Choroid plexus epithelial cell (primary cell): Measurements from ENCODE around the gene KDM3B.

Experiments used
- DNase-seq: peaks from one replicate; pipeline ENCODE4 v3.0.0-alpha.2; 2010; ENCODE audit warnings: low read depth
- H3K4me3 ChIP-seq: 2 replicates; pipeline ENCODE4 v1.5.1; 2011; ENCODE audit warnings: low read depth, mild to moderate bottlenecking, control low read depth, low read length, moderate library complexity
- TF ChIP-seq, protein P1 (sequence below): conservative IDR thresholded peaks from 2 replicates; pipeline ENCODE4 v1.5.1; 2011; ENCODE audit warnings: low read depth, mild to moderate bottlenecking, control low read depth, inconsistent platforms, low read length, moderate library complexity

KDM3B gene

DNA sequence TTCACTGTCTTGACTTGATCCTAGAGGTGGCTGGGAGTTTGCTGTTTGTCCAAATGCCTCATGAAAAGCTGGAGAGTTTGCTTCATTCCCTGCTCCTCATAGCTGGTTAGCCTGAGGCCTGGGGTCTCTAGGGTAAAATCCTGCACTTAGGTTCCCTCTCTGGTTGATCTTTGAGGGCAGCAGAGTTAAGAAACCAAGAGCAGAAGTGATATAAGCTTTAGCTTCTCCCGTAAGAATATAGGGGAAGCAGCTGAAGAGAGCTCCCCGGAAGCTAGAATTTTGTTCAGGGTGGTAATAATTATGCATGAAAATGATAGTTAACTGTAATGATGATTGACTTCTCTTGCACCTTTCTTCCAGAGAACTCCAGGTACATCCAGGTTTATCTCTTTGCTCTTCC, 13.0 kb upstream of the KDM3B start:
- H3K4me3 ChIP-seq, result peak overlapping the region; percentile 91
- no peak for DNase-seq
- TF ChIP-seq, protein P1, sequence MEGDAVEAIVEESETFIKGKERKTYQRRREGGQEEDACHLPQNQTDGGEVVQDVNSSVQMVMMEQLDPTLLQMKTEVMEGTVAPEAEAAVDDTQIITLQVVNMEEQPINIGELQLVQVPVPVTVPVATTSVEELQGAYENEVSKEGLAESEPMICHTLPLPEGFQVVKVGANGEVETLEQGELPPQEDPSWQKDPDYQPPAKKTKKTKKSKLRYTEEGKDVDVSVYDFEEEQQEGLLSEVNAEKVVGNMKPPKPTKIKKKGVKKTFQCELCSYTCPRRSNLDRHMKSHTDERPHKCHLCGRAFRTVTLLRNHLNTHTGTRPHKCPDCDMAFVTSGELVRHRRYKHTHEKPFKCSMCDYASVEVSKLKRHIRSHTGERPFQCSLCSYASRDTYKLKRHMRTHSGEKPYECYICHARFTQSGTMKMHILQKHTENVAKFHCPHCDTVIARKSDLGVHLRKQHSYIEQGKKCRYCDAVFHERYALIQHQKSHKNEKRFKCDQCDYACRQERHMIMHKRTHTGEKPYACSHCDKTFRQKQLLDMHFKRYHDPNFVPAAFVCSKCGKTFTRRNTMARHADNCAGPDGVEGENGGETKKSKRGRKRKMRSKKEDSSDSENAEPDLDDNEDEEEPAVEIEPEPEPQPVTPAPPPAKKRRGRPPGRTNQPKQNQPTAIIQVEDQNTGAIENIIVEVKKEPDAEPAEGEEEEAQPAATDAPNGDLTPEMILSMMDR, result no peak

DNA sequence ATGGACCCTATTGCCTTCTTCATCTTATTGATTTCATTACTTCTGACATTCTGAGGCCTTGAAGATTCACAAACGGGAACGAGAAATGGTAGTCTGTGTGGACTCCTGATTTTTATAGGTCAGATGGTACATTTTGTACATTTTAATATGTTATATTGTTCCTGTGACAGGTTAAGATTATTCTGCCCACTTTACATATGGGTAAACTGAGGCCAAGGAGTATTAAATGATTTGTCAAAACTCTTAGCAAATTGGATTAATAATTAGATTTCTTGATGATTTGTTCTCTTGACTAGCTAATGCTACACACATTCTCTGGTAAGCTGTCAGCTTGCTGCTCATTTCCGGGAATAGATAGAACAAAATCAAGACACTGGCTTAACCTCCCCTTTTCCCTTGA, 12.5 kb upstream of the KDM3B start:
- TF ChIP-seq, protein P1, result no peak
- no peak for DNase-seq
- H3K4me3 ChIP-seq, result peak overlapping the region; percentile 91

DNA sequence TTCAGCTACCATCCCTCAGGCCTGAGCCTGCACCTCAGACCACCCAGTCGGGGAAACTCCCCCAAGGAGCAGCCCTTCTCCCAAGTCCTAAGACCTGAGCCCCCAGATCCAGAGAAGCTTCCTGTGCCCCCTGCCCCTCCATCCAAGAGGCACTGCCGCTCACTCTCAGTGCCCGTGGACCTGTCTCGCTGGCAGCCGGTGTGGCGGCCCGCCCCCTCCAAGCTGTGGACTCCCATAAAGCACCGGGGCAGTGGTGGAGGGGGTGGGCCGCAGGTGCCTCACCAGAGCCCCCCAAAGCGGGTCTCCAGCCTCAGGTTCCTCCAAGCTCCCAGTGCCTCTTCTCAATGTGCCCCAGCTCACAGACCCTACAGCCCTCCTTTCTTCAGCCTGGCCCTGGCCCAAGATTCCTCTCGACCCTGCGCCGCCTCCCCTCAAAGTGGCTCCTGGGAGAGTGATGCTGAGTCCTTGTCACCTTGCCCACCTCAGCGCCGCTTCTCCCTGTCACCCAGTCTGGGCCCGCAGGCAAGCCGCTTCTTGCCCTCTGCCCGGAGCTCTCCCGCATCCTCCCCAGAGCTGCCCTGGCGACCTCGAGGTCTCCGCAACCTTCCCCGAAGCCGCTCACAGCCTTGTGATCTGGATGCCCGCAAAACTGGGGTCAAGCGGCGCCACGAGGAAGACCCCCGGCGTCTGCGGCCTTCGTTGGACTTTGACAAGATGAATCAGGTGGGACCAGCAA, 7.4 kb upstream of the KDM3B start:
- no peak for DNase-seq
- TF ChIP-seq, protein P1, result no peak
- no peak overlapping the region for H3K4me3 ChIP-seq

DNA sequence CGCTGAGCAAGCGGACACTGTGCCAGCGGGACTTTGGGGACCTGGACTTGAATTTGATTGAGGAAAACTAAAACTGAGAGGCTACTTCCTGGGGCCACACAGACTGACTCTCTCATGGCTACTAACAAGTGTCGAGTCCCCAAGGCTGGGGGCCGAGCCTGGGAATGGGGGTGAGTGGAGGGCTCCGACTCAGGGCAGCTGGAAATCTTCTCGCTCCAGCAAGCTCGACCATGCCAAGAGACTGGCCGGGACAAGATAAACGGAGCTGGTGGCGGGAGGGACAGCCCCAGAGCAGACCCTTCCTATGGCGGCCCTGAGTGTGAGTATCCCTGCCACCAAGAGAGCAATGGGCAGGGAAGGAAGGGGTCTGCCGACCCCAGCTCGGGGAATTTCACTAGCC, 5.6 kb upstream of the KDM3B start:
- TF ChIP-seq, protein P1, result no peak
- no peak overlapping the region for H3K4me3 ChIP-seq

DNA sequence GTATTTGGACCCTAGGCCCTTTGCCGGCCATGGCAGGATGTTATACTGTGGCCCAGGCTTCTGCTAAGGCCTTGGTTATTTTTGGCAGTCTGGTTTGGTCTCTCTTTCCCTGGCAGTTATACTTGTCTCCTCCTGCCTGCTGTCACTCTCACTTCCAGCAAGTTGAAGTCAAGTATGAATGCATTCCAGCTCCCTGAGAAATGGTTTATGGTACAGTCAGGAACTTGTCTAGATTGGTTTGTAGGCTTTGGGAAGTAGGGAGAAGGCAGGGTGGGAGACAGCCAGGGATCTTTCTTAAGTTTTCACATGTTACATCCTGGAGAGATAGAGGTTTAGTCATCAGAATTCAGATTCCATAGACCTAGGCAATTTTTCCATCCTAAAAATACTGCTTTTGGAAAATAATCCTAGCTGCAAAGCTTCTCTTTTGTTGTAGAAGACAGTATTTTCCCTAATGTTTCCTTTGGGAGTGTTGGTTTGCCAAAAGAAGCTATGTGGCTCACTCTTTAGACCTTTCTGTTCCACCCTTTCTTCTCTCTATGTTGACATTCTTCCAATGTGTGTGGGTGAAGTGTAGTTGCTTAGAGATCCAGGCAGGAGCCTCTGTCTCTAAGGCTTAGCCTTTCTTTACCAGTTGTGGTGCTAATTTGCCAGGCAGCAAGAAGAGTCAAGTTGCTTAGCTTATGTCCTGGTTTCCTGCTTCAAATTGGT, 2.5 kb upstream of the KDM3B start:
- no peak overlapping the region for H3K4me3 ChIP-seq
- DNase-seq, result peak; percentile 32
- TF ChIP-seq, protein P1, result no peak

More for the DNA sequence above, 5.6 kb upstream of the KDM3B start:
- DNase-seq, result no peak

DNA sequence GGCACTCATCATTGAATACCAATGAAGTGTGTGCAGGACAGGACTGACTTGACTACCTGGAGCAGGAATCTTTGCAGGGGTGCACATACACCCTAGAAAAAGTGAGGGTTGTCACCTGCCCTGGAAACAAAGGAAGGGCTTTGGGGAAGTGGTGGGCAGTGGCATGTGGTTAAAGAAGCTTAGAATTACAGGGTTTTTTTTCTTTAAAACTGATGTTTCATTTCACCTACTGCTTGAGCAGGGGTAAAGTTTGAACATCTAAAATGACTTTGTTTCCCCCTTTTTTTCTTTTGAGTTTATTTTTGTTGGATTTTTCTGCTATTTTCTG, 2.0 kb upstream of the KDM3B start:
- H3K4me3 ChIP-seq, result no peak overlapping the region
- TF ChIP-seq, protein P1, result no peak
- no peak for DNase-seq

DNA sequence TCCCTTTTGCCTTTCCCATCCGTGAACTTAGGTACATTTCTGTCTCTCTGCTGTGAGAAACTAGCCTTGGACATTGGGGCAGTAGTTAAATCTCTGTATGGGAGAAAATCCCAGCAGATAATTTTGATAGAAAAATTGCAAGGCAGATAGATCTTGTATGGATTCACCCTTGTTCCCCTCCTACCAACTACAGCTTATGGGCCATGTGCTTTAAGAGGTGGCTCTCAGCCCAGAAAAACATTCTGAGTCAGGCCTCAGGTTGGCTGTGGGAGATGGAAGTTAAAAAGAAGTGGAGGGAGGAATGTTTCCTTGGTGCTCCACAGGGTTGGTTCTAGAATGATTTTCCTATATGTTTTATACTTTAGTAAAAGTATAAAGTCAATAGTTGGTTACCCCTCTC, 1.4 kb upstream of the KDM3B start:
- H3K4me3 ChIP-seq, result no peak overlapping the region
- DNase-seq, result peak; percentile 89
- TF ChIP-seq, protein P1, result no peak
